ENCODE results near the gene KPNA2. TPM values are rescaled to one million over a fixed set of nuclear protein-coding genes. Genes with fewer than 3 reads are reported as not detected.

The KPNA2 gene
- total and polyA plus RNA-seq, 9 of the 15 experiments (the other 6 are each of a cell fraction or from before 2014, with no cell fraction given), result 132 to 984 (median 241) TPM

DNA sequence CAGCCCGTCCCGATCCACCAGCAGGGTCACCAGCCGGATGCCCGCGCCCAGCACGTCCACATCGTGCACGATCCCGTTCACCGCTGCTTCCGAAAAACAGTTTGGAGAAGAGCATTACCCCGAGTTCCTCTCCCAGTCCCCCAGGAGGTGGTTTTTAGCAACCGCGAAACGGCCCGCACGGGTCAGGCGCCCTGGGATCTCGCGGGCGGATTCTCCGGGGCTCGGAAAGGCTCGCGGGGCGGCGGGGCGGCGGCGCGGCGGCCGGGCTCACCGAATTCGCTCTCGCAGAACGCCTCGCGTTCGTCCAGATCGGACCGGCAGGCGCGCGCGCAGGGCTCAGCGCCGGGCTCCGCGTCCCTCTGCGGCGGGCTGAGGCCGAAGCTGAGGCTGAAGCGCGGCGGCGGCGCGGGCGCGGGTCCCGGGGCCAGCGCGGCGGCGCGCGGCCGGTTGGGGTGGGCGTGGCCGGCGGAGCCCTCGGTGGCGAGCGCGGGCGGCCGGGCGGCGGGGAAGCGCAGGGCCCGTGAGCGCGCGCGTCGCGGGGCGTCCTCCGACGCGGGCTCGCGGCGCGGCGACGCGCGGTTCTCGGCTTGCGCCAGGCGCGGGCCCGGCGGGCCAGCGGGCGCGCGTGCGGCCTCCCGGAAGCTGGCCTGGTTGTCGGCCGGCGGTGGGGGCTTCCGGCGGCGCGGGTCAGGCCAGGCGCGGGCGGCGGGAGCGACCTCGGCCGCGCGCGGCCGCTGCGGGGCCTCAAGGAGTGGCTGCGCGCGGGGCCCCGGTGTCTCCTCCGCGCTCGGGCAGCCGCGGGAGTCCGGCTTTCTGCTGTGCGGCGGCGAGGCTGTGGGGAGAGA is 42.2 kb upstream of the KPNA2 start (continued):
- TF ChIP-seq, protein P1, sequence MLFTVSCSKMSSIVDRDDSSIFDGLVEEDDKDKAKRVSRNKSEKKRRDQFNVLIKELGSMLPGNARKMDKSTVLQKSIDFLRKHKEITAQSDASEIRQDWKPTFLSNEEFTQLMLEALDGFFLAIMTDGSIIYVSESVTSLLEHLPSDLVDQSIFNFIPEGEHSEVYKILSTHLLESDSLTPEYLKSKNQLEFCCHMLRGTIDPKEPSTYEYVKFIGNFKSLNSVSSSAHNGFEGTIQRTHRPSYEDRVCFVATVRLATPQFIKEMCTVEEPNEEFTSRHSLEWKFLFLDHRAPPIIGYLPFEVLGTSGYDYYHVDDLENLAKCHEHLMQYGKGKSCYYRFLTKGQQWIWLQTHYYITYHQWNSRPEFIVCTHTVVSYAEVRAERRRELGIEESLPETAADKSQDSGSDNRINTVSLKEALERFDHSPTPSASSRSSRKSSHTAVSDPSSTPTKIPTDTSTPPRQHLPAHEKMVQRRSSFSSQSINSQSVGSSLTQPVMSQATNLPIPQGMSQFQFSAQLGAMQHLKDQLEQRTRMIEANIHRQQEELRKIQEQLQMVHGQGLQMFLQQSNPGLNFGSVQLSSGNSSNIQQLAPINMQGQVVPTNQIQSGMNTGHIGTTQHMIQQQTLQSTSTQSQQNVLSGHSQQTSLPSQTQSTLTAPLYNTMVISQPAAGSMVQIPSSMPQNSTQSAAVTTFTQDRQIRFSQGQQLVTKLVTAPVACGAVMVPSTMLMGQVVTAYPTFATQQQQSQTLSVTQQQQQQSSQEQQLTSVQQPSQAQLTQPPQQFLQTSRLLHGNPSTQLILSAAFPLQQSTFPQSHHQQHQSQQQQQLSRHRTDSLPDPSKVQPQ (CRISPR knock-in tag; IDR thresholded peaks at IDR 0.05; ENCODE audit: borderline replicate concordance), result no peak
- TF ChIP-seq, protein P2, sequence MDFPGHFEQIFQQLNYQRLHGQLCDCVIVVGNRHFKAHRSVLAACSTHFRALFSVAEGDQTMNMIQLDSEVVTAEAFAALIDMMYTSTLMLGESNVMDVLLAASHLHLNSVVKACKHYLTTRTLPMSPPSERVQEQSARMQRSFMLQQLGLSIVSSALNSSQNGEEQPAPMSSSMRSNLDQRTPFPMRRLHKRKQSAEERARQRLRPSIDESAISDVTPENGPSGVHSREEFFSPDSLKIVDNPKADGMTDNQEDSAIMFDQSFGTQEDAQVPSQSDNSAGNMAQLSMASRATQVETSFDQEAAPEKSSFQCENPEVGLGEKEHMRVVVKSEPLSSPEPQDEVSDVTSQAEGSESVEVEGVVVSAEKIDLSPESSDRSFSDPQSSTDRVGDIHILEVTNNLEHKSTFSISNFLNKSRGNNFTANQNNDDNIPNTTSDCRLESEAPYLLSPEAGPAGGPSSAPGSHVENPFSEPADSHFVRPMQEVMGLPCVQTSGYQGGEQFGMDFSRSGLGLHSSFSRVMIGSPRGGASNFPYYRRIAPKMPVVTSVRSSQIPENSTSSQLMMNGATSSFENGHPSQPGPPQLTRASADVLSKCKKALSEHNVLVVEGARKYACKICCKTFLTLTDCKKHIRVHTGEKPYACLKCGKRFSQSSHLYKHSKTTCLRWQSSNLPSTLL (IDR thresholded peaks at IDR 0.05), result no peak
- TF ChIP-seq, protein P3, sequence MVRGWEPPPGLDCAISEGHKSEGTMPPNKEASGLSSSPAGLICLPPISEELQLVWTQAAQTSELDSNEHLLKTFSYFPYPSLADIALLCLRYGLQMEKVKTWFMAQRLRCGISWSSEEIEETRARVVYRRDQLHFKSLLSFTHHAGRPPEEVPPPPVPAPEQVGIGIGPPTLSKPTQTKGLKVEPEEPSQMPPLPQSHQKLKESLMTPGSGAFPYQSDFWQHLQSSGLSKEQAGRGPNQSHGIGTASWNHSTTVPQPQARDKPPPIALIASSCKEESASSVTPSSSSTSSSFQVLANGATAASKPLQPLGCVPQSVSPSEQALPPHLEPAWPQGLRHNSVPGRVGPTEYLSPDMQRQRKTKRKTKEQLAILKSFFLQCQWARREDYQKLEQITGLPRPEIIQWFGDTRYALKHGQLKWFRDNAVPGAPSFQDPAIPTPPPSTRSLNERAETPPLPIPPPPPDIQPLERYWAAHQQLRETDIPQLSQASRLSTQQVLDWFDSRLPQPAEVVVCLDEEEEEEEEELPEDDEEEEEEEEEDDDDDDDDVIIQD (CRISPR knock-in tag; IDR thresholded peaks at IDR 0.05), result no peak
- 0 out of 2 replicates have a peak, but pooled peaks have one; percentile 62 for TF ChIP-seq FOSL1 (tag; conservative IDR thresholded peaks at IDR 0.05)
- TF ChIP-seq NFATC3 (IDR thresholded peaks at IDR 0.05), result peak; percentile 99
- TF ChIP-seq HDAC3 (IDR thresholded peaks at IDR 0.05; ENCODE audit: borderline replicate concordance, partially characterized antibody), result no peak
- no peak for TF ChIP-seq HCFC1 (IDR thresholded peaks at IDR 0.05; ENCODE audit: low read depth, low read length)
- TF ChIP-seq, protein P4, sequence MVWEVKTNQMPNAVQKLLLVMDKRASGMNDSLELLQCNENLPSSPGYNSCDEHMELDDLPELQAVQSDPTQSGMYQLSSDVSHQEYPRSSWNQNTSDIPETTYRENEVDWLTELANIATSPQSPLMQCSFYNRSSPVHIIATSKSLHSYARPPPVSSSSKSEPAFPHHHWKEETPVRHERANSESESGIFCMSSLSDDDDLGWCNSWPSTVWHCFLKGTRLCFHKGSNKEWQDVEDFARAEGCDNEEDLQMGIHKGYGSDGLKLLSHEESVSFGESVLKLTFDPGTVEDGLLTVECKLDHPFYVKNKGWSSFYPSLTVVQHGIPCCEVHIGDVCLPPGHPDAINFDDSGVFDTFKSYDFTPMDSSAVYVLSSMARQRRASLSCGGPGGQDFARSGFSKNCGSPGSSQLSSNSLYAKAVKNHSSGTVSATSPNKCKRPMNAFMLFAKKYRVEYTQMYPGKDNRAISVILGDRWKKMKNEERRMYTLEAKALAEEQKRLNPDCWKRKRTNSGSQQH (CRISPR knock-in tag; IDR thresholded peaks at IDR 0.05), result no peak
- no peak for TF ChIP-seq ZNF263 (CRISPR knock-in tag; IDR thresholded peaks at IDR 0.05; ENCODE audit: borderline replicate concordance)
- TF ChIP-seq BRF1 (IDR thresholded peaks at IDR 0.05; ENCODE audit: borderline replicate concordance, extremely low read depth, insufficient read length), result no peak
- TF ChIP-seq, protein P5, sequence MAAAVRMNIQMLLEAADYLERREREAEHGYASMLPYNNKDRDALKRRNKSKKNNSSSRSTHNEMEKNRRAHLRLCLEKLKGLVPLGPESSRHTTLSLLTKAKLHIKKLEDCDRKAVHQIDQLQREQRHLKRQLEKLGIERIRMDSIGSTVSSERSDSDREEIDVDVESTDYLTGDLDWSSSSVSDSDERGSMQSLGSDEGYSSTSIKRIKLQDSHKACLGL (CRISPR knock-in tag; IDR thresholded peaks at IDR 0.05; ENCODE audit: borderline replicate concordance, poor library complexity, severe bottlenecking), result no peak
- no peak for TF ChIP-seq PCBP2 (IDR thresholded peaks at IDR 0.05; ENCODE audit: low read depth, low read length, poor library complexity, severe bottlenecking)
- no peak for TF ChIP-seq BRCA1 (IDR thresholded peaks at IDR 0.05)
- no peak for TF ChIP-seq BRCA1 (CRISPR knock-in tag; IDR thresholded peaks at IDR 0.05)
- TF ChIP-seq MCM3 (IDR thresholded peaks at IDR 0.05), result no peak
- TF ChIP-seq, protein P6, sequence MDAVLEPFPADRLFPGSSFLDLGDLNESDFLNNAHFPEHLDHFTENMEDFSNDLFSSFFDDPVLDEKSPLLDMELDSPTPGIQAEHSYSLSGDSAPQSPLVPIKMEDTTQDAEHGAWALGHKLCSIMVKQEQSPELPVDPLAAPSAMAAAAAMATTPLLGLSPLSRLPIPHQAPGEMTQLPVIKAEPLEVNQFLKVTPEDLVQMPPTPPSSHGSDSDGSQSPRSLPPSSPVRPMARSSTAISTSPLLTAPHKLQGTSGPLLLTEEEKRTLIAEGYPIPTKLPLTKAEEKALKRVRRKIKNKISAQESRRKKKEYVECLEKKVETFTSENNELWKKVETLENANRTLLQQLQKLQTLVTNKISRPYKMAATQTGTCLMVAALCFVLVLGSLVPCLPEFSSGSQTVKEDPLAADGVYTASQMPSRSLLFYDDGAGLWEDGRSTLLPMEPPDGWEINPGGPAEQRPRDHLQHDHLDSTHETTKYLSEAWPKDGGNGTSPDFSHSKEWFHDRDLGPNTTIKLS (IDR thresholded peaks at IDR 0.05; ENCODE audit: borderline replicate concordance, low read depth), result no peak

All from K562 (cell line).